Measurements from ENCODE around the gene CUTA. TPM values are rescaled to one million over a fixed set of nuclear protein-coding genes. Genes with fewer than 3 reads are reported as not detected.
"Not testable (repeated sequence)": the region's sequence is repeated elsewhere in the genome, so short reads cannot be mapped to it uniquely, and the experiment has no call there.

Gene CUTA
- total RNA-seq, 3 donors from 2014 or later: 146 to 163 (median 151) TPM

DNA sequence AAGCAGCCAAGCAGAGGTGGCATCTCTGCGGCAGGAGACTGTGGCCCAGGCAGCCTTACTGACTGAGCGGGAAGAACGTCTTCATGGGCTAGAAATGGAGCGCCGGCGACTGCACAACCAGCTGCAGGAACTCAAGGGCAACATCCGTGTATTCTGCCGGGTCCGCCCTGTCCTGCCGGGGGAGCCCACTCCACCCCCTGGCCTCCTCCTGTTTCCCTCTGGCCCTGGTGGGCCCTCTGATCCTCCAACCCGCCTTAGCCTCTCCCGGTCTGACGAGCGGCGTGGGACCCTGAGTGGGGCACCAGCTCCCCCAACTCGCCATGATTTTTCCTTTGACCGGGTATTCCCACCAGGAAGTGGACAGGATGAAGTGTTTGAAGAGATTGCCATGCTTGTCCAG is 13.0 kb downstream of the CUTA start:
- TF ChIP-seq, protein P1, sequence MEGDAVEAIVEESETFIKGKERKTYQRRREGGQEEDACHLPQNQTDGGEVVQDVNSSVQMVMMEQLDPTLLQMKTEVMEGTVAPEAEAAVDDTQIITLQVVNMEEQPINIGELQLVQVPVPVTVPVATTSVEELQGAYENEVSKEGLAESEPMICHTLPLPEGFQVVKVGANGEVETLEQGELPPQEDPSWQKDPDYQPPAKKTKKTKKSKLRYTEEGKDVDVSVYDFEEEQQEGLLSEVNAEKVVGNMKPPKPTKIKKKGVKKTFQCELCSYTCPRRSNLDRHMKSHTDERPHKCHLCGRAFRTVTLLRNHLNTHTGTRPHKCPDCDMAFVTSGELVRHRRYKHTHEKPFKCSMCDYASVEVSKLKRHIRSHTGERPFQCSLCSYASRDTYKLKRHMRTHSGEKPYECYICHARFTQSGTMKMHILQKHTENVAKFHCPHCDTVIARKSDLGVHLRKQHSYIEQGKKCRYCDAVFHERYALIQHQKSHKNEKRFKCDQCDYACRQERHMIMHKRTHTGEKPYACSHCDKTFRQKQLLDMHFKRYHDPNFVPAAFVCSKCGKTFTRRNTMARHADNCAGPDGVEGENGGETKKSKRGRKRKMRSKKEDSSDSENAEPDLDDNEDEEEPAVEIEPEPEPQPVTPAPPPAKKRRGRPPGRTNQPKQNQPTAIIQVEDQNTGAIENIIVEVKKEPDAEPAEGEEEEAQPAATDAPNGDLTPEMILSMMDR (IDR thresholded peaks at IDR 0.05): no peak
- Histone ChIP-seq H3K4me1 (ENCODE audit: low read depth) (no peaks in the 10 kb centered on the region), H3K36me3 (ENCODE audit: low read depth) (no peaks in the 10 kb centered on the region), H3K9me3 (no peaks in the 10 kb centered on the region), H3K4me3 (no peak overlapping the region)
- ATAC-seq (no peak), DNase-seq (no peak)
- intact Hi-C loops (cut with DNase I, micrococcal nuclease): no loop called here

DNA sequence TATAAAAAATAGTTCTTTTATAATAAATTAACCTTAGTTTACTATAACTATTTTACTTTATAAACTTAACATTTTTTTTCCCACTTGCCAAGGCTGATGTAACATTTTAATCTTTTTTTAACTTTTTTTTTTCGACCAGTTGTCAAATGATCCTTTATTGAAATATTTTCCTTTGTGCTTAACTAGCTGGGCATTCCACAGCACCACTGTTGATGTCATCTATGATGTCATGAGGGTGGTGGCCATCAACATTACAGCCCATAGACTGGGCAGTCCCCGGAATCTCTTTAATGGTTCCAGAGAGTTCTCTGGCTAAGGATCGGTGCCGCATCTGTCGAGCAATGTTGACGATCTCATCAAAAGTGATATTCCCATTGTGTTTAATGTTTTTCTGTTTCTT is 18.0 kb downstream of the CUTA start:
- intact Hi-C loops (cut with DNase I, micrococcal nuclease); ATAC-seq: not testable (repeated sequence)

DNA sequence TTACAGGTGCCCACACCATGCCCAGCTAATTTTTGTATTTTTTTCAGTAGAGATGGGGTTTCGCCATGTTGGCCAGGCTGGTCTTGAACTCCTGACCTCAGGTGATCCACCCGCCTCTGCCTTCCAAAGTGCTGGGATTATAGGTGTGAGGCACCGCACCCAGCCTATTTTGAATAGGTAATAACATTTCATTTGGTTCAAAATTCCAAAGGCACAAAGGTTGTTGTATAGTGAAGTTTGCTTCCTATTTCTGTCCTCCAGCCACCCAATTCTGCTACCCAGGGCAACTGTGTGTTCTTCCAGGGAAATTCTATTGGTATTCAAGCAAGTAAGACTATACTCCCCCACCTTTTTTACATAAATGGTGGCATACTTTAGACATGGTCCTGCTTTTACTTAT is 19.3 kb downstream of the CUTA start:
- ATAC-seq: peak; percentile 54
- DNase-seq; H3K9me3 ChIP-seq; H3K4me3 ChIP-seq; H3K4me1 ChIP-seq (ENCODE audit: low read depth); H3K36me3 ChIP-seq (ENCODE audit: low read depth); intact Hi-C loops (cut with DNase I, micrococcal nuclease): not testable (repeated sequence)

More for the DNA sequence above, 18.0 kb downstream of the CUTA start:
- not testable (repeated sequence) for H3K4me3 ChIP-seq; DNase-seq; H3K36me3 ChIP-seq (ENCODE audit: low read depth); H3K4me1 ChIP-seq (ENCODE audit: low read depth); H3K9me3 ChIP-seq

GRCh38 chr6:33397541-33397940 is 20.4 kb downstream of the CUTA start:
- TF ChIP-seq, protein P1 (IDR thresholded peaks at IDR 0.05): no peak
- intact Hi-C loops (cut with DNase I, micrococcal nuclease): no loop called here
- ATAC-seq (no peak), DNase-seq (no peak)
- H3K4me3 ChIP-seq: no peak overlapping the region
- H3K9me3 ChIP-seq: no peaks in the 10 kb centered on the region
- peaks cover under 1% of the 10 kb centered on the region for H3K4me1 ChIP-seq (ENCODE audit: low read depth)
- no peaks in the 10 kb centered on the region for H3K36me3 ChIP-seq (ENCODE audit: low read depth)

- TF ChIP-seq, protein P1 (IDR thresholded peaks at IDR 0.05): no peak
- Histone ChIP-seq H3K4me3 (no peak overlapping the region), H3K4me1 (ENCODE audit: low read depth) (peaks cover 12% of the 10 kb centered on the region), H3K36me3 (ENCODE audit: low read depth) (no peaks in the 10 kb centered on the region), H3K9me3 (no peaks in the 10 kb centered on the region)
- no peak for ATAC-seq
- no peak for DNase-seq
- intact Hi-C loops (cut with DNase I, micrococcal nuclease): no loop called here
Observed at GRCh38 chr6:33392979-33393378, 24.9 kb downstream of the CUTA start.

GRCh38 chr6:33392595-33392948 is 25.3 kb downstream of the CUTA start:
- Histone ChIP-seq H3K4me3 (no peak overlapping the region), H3K9me3 (no peaks in the 10 kb centered on the region), H3K36me3 (ENCODE audit: low read depth) (no peaks in the 10 kb centered on the region), H3K4me1 (ENCODE audit: low read depth) (peaks cover 12% of the 10 kb centered on the region)
- intact Hi-C loops (cut with DNase I, micrococcal nuclease): no loop called here
- DNase-seq (no peak), ATAC-seq (no peak)
- TF ChIP-seq, protein P1 (IDR thresholded peaks at IDR 0.05): no peak

GRCh38 chr6:33391922-33392594 is 25.8 kb downstream of the CUTA start:
- Histone ChIP-seq H3K4me1 (ENCODE audit: low read depth) (peaks cover 12% of the 10 kb centered on the region), H3K4me3 (peak overlapping the region; percentile 20), H3K36me3 (ENCODE audit: low read depth) (no peaks in the 10 kb centered on the region), H3K9me3 (no peaks in the 10 kb centered on the region)
- TF ChIP-seq, protein P1 (IDR thresholded peaks at IDR 0.05): no peak
- peak; percentile 0 for ATAC-seq
- DNase-seq: no peak
- intact Hi-C loops (cut with DNase I, micrococcal nuclease): no loop called here

All from mucosa of descending colon (tissue), 3 donors.